ENCODE data around the gene LYSET.

LYSET gene

DNA sequence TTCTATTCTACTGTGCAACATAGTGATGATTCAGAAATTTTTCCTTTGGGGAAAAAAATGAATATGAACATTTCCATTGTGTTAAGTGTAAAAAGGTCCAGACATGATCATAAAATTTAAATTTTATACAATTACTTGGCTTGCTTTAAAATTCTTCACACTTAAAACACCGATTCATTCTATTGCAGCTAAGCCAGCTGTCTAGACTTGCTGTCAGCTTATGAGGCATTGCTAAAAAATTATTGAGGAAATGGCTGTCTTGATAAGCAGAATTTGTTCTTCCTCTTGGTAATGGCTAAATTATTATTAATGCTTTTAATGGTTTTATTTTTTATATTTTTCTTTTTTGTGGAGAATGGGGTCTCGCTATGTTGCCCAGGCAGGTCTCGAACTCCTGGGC lies 1.8 kb downstream of the LYSET start:
- Histone ChIP-seq H3K4me1 (ENCODE audit: control insufficient read depth, insufficient read depth, low read length, poor library complexity, severe bottlenecking) (peaks cover 15% of the 10 kb centered on the region), H3K27me3 (replicated peaks; ENCODE audit: control insufficient read depth, insufficient read depth, low read length, poor library complexity, severe bottlenecking) (no peaks in the 10 kb centered on the region), H3K9me3 (ENCODE audit: control insufficient read depth, low read length) (no peaks in the 10 kb centered on the region), H3K36me3 (ENCODE audit: control insufficient read depth, insufficient read depth, low read length) (peaks cover 5% of the 10 kb centered on the region), H3K4me3 (ENCODE audit: insufficient read depth, low read depth, low read length, poor library complexity, severe bottlenecking) (no peak overlapping the region), H3K27ac (ENCODE audit: insufficient read depth, low read length, poor library complexity, severe bottlenecking) (peak overlapping the region; percentile 13)
- no peak for DNase-seq

DNA sequence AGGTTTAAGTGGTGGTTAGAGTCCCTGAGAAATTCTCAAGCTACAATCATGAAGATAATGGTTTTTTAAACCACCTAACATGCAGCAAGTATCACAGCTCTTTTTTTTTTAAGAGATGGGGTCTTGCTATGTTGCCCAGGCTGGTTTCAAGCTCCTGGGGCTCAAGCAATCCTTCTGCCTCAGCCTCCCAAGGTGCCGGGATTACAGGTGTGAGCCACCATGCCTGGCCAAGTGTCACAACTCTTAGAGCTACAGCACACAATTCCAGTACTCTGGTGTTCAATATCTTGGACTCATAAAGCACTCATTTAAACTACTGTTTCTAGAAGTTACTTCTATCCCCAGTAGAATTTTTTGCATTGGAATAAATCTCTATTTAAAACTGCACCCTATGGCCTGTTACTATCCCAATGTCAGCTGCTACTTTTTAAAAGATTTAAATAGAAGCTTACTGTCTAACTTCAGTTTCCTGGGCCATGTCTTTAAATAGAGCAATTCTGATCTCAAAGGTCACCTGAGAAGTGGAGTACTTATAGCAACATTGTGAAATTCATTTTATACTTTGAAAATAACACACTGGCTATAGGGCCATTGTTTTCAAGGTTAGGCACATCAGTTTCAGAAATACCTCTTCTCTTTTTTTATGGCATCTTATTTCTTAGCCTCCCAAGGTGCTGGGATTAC lies 10.3 kb downstream of the LYSET start:
- no peak for DNase-seq
- Histone ChIP-seq H3K27me3 (replicated peaks; ENCODE audit: control insufficient read depth, insufficient read depth, low read length, poor library complexity, severe bottlenecking) (no peaks in the 10 kb centered on the region), H3K4me3 (ENCODE audit: insufficient read depth, low read depth, low read length, poor library complexity, severe bottlenecking) (no peak overlapping the region), H3K27ac (ENCODE audit: insufficient read depth, low read length, poor library complexity, severe bottlenecking) (no peak overlapping the region), H3K4me1 (ENCODE audit: control insufficient read depth, insufficient read depth, low read length, poor library complexity, severe bottlenecking) (no peaks in the 10 kb centered on the region), H3K36me3 (ENCODE audit: control insufficient read depth, insufficient read depth, low read length) (no peaks in the 10 kb centered on the region), H3K9me3 (ENCODE audit: control insufficient read depth, low read length) (no peaks in the 10 kb centered on the region)

DNA sequence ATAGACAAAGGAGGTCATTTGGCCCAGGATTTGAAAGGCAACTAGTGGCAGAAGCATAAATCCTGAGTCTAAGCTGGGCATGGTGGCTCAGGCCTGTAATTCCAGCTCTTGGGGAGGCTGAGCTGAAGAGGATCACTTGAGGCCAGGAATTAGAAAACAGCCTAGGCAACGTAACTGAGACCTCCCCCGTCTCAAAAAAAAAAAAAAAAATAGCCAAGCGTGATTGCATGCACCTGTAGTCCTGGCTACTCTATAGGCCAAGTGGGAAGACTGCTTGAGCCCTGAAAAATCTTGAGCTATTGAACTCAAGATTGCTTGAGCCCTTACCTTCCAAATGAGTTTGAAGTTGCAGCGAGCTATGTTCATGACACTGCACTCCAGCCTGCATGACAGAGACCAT lies 13.9 kb downstream of the LYSET start:
- Histone ChIP-seq H3K4me1 (ENCODE audit: control insufficient read depth, insufficient read depth, low read length, poor library complexity, severe bottlenecking) (no peaks in the 10 kb centered on the region), H3K27ac (ENCODE audit: insufficient read depth, low read length, poor library complexity, severe bottlenecking) (no peak overlapping the region), H3K36me3 (ENCODE audit: control insufficient read depth, insufficient read depth, low read length) (no peaks in the 10 kb centered on the region), H3K4me3 (ENCODE audit: insufficient read depth, low read depth, low read length, poor library complexity, severe bottlenecking) (no peak overlapping the region), H3K27me3 (replicated peaks; ENCODE audit: control insufficient read depth, insufficient read depth, low read length, poor library complexity, severe bottlenecking) (no peaks in the 10 kb centered on the region), H3K9me3 (ENCODE audit: control insufficient read depth, low read length) (no peaks in the 10 kb centered on the region)
- no peak for DNase-seq

DNA sequence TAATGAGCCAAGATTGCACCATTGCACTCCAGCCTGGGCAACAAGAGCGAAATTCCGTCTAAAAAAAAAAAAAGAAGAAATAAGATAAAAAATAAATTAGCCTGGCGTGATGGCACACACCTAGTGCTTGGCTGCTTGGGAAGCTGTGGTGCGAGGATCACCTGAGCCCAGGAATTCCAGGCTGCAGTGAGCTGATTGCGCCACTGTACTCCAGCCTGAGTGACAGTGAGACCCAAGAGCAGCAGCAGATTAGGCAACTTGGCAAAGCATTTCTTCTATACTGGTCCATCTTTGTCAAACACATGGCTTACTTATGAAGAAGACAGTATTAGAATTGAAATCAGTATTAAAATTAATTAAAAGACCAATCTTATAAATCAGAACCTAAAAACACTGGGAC lies 15.4 kb downstream of the LYSET start:
- H3K27me3 ChIP-seq (replicated peaks; ENCODE audit: control insufficient read depth, insufficient read depth, low read length, poor library complexity, severe bottlenecking) = no peaks in the 10 kb centered on the region
- no peaks in the 10 kb centered on the region for H3K9me3 ChIP-seq (ENCODE audit: control insufficient read depth, low read length)
- no peak overlapping the region for H3K27ac ChIP-seq (ENCODE audit: insufficient read depth, low read length, poor library complexity, severe bottlenecking)
- peaks cover 2% of the 10 kb centered on the region for H3K4me1 ChIP-seq (ENCODE audit: control insufficient read depth, insufficient read depth, low read length, poor library complexity, severe bottlenecking)
- H3K4me3 ChIP-seq (ENCODE audit: insufficient read depth, low read depth, low read length, poor library complexity, severe bottlenecking) = no peak overlapping the region
- DNase-seq = no peak
- H3K36me3 ChIP-seq (ENCODE audit: control insufficient read depth, insufficient read depth, low read length) = no peaks in the 10 kb centered on the region

DNA sequence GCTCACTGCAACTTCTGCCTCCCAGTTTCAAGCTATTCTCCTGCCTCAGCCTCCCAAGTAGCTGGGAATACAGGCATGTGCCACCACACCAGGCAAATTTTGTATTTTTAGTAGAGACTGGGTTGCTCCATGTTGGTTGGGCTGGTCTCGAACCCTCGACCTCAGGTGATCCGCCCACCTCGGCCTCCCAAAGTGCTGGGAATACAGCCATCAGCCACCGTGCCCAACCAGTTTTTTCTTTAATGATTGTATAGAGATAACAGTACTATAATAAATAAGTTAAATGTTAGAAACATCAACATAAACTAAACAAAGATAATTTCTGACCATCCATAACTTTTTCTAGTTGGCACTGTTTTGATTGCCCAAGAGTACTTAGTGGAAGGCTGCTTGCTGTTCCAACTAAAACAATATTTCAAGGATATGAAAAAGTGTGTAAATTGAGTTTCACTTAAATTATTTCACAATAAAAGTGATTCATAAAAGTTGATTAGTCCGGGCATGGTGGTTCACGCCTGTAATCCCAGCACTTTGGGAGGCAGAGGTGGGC lies 16.1 kb downstream of the LYSET start:
- DNase-seq = no peak
- no peak overlapping the region for H3K4me3 ChIP-seq (ENCODE audit: insufficient read depth, low read depth, low read length, poor library complexity, severe bottlenecking)

DNA sequence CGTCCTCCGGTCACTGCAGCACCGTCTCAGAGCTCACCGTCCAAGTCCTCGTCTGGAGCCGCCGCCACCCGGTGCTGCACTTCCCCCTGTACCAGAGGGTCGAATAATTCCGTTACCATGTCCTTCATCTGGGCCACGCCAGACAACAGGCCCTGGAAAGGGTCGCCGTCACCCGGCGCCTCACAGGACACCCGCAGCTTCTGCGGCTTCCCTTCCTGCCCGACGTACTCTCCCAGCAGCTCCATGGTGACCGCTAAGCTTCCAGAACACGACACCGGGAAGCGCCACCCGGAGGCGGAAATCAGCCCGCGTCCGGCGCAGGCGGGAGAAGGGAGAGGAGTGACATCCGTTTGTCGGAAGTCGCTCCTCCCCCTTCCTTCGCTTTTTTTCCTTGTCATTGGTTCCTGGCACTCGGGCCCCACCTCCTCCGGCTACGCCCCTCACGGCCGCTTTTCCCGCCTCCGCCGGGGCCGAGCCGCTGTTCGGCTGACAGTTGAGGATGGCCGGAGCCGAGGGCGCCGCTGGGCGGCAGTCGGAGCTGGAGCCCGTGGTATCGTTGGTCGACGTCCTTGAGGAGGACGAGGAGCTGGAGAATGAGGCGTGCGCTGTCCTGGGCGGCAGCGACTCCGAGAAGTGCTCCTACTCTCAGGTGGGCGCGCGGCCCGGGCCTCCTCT lies 21.8 kb downstream of the LYSET start, which contains the start of the genes GON7 and UBR7:
GON7 (minus strand) TSS at position 273 of the 675 bp plus-strand sequence; CDS start at position 245, 28 bp downstream.
UBR7 (plus strand) TSS at position 464 of the 675 bp plus-strand sequence; CDS start at position 500, 36 bp downstream.
- Histone ChIP-seq H3K27me3 (replicated peaks; ENCODE audit: control insufficient read depth, insufficient read depth, low read length, poor library complexity, severe bottlenecking) (no peaks in the 10 kb centered on the region), H3K4me1 (ENCODE audit: control insufficient read depth, insufficient read depth, low read length, poor library complexity, severe bottlenecking) (peaks cover 17% of the 10 kb centered on the region), H3K9me3 (ENCODE audit: control insufficient read depth, low read length) (no peaks in the 10 kb centered on the region), H3K27ac (ENCODE audit: insufficient read depth, low read length, poor library complexity, severe bottlenecking) (peak within 1 kb of the TSS; percentile 75), H3K36me3 (ENCODE audit: control insufficient read depth, insufficient read depth, low read length) (peaks cover under 1% of the 10 kb centered on the region), H3K4me3 (ENCODE audit: insufficient read depth, low read depth, low read length, poor library complexity, severe bottlenecking) (peak within 1 kb of the TSS; percentile 89)
- DNase-seq = peak; percentile 77 to 86 (median 83)

More for the DNA sequence above, 16.1 kb downstream of the LYSET start:
- Histone ChIP-seq H3K36me3 (ENCODE audit: control insufficient read depth, insufficient read depth, low read length) (no peaks in the 10 kb centered on the region), H3K27ac (ENCODE audit: insufficient read depth, low read length, poor library complexity, severe bottlenecking) (no peak overlapping the region), H3K9me3 (ENCODE audit: control insufficient read depth, low read length) (no peaks in the 10 kb centered on the region), H3K4me1 (ENCODE audit: control insufficient read depth, insufficient read depth, low read length, poor library complexity, severe bottlenecking) (peaks cover 9% of the 10 kb centered on the region), H3K27me3 (replicated peaks; ENCODE audit: control insufficient read depth, insufficient read depth, low read length, poor library complexity, severe bottlenecking) (no peaks in the 10 kb centered on the region)

DNA sequence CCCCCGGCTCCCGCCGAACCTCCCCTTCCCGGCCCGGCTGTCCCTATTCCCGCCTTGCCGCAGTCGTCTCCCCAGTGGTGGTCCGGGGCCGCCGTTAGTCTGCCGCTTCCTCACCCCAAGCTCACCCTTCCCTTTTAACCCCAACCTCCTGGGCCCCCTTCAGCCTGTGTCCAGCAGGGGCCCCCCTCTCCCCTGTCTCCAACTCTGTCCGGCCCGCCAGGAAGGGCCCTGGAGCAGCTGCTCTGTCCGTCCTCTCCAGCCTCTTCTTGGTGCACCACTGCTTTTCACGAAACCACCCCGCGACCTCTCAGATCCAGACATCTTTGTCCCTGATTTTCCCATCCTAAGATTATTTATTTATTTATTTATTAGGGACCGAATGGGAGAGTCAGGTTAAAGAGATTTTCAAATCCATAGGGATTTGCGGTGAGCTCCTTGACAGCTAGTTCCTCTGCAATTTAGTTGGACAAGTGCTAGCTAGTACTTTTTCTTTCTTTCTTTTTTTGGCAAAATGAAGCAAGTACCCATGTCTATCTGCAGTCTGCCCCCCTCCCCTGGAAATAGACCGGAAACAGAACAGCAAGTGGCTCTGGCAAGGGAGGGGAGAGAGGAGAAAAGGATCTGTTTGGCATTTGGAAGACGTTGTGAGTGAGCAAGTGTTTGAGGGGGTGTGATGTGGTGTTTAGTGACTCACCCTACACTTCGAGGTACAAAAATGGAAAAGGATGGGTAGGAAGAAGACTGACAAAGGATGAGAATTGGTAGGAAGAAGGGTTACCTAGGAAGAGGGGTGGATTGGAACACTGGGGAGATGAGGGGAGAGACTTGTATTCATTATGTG lies 22.6 kb downstream of the LYSET start:
- no peaks in the 10 kb centered on the region for H3K9me3 ChIP-seq (ENCODE audit: control insufficient read depth, low read length)
- peak overlapping the region; percentile 75 for H3K27ac ChIP-seq (ENCODE audit: insufficient read depth, low read length, poor library complexity, severe bottlenecking)

DNA sequence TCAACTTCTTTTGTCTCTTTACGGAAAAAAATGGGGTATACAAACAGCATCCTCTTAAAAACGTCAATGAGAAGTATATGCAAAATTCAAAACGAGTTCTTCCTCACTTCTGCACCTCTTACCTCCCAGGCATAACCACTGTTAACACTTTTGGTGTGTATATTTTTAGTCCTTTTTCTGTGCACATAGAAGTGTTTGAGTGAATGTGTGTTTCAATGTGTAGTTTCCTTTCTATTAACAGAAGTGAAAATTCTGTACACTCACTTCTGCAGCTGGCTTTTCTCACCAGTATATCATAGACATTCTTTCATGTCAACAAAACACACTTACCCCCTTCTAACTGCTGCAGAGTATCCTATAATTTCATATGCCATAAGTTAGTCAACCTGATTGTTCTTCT lies 27.3 kb downstream of the LYSET start:
- Histone ChIP-seq H3K9me3 (ENCODE audit: control insufficient read depth, low read length) (no peaks in the 10 kb centered on the region), H3K36me3 (ENCODE audit: control insufficient read depth, insufficient read depth, low read length) (peaks cover 31% of the 10 kb centered on the region), H3K27me3 (replicated peaks; ENCODE audit: control insufficient read depth, insufficient read depth, low read length, poor library complexity, severe bottlenecking) (no peaks in the 10 kb centered on the region), H3K27ac (ENCODE audit: insufficient read depth, low read length, poor library complexity, severe bottlenecking) (no peak overlapping the region), H3K4me3 (ENCODE audit: insufficient read depth, low read depth, low read length, poor library complexity, severe bottlenecking) (no peak overlapping the region), H3K4me1 (ENCODE audit: control insufficient read depth, insufficient read depth, low read length, poor library complexity, severe bottlenecking) (peaks cover 7% of the 10 kb centered on the region)
- no peak for DNase-seq

More for the DNA sequence above, 22.6 kb downstream of the LYSET start:
- Histone ChIP-seq H3K27me3 (replicated peaks; ENCODE audit: control insufficient read depth, insufficient read depth, low read length, poor library complexity, severe bottlenecking) (no peaks in the 10 kb centered on the region), H3K4me1 (ENCODE audit: control insufficient read depth, insufficient read depth, low read length, poor library complexity, severe bottlenecking) (peaks cover 17% of the 10 kb centered on the region), H3K4me3 (ENCODE audit: insufficient read depth, low read depth, low read length, poor library complexity, severe bottlenecking) (peak overlapping the region; percentile 89), H3K36me3 (ENCODE audit: control insufficient read depth, insufficient read depth, low read length) (peaks cover 8% of the 10 kb centered on the region)
- DNase-seq = no peak

DNA sequence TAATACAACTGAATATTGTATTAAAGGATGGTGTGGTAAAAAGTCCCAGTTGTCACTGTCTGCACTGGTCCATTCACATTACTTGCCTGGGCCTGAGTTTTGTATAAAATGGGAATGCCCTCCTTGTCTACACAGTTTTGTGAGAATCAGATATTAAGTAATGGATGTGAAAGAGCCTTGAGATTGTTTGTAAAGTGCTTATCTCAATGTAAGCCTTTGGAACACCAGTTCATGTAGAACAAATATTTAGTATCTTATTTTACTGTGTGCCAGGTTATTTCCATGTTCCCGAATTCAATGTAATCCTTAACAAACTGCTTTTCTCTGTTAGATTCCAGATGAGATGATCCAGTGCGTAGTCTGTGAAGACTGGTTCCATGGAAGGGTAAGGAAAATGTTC lies 29.5 kb downstream of the LYSET start:
- H3K27me3 ChIP-seq (replicated peaks; ENCODE audit: control insufficient read depth, insufficient read depth, low read length, poor library complexity, severe bottlenecking) = no peaks in the 10 kb centered on the region
- H3K27ac ChIP-seq (ENCODE audit: insufficient read depth, low read length, poor library complexity, severe bottlenecking) = no peak overlapping the region
- DNase-seq = no peak
- H3K4me3 ChIP-seq (ENCODE audit: insufficient read depth, low read depth, low read length, poor library complexity, severe bottlenecking) = no peak overlapping the region
- H3K4me1 ChIP-seq (ENCODE audit: control insufficient read depth, insufficient read depth, low read length, poor library complexity, severe bottlenecking) = no peaks in the 10 kb centered on the region
- no peaks in the 10 kb centered on the region for H3K9me3 ChIP-seq (ENCODE audit: control insufficient read depth, low read length)
- H3K36me3 ChIP-seq (ENCODE audit: control insufficient read depth, insufficient read depth, low read length) = peaks cover 33% of the 10 kb centered on the region
